Esophagus squamous epithelium (tissue), 4 donors: ENCODE data around the gene C1orf115.

Experiments
- POLR2A ChIP-seq, 4 donors: fragments of 450-650 bp; IDR thresholded peaks; one replicate each; pipeline ENCODE4 v1.6.1; 2017; ENCODE audit warnings: antibody characterized with exemption in 4 of 4, mild to moderate bottlenecking in 4 of 4, moderate library complexity in 3 of 4
- TF ChIP-seq, protein P1 (sequence below), 6 experiments: fragments of 450-650 bp in 4 of 6; fragments of 200-600 bp in 2 of 6; sonication (generic) in 2 of 6; IDR thresholded peaks; one replicate each; pipeline ENCODE4 v1.5.1; 2016 to 2019; ENCODE audit warnings: antibody characterized with exemption in 6 of 6, mild to moderate bottlenecking in 4 of 6, moderate library complexity in 4 of 6

- TF ChIP-seq, protein P1, sequence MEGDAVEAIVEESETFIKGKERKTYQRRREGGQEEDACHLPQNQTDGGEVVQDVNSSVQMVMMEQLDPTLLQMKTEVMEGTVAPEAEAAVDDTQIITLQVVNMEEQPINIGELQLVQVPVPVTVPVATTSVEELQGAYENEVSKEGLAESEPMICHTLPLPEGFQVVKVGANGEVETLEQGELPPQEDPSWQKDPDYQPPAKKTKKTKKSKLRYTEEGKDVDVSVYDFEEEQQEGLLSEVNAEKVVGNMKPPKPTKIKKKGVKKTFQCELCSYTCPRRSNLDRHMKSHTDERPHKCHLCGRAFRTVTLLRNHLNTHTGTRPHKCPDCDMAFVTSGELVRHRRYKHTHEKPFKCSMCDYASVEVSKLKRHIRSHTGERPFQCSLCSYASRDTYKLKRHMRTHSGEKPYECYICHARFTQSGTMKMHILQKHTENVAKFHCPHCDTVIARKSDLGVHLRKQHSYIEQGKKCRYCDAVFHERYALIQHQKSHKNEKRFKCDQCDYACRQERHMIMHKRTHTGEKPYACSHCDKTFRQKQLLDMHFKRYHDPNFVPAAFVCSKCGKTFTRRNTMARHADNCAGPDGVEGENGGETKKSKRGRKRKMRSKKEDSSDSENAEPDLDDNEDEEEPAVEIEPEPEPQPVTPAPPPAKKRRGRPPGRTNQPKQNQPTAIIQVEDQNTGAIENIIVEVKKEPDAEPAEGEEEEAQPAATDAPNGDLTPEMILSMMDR (IDR thresholded peaks at IDR 0.05) = peak; percentile 87 to 96 (median 94)
- TF ChIP-seq POLR2A (IDR thresholded peaks at IDR 0.05) = peak in 2 of 4 donors; percentile 15 to 43
Measured at GRCh38 chr1:220690140-220691052, at the start of gene C1orf115.
